HCT116 (cell line): ENCODE data around the gene ZNF239.

Experiments
- CTCF ChIP-seq, 3 experiments: fragments of 200-600 bp in 1 of 3; sonication (generic) in 1 of 3; IDR thresholded peaks in 2 of 3; conservative IDR thresholded peaks in 1 of 3; 2 replicates each; pipeline ENCODE4 v1.5.1; 2012 to 2017; ENCODE audit warnings: low read depth in 2 of 3, low read length in 2 of 3, antibody characterized with exemption in 1 of 3, borderline replicate concordance in 1 of 3, control low read depth in 1 of 3, mild to moderate bottlenecking in 1 of 3, mixed read lengths in 1 of 3, mixed run types in 1 of 3, moderate library complexity in 1 of 3; ENCODE audit not compliant: insufficient read depth in 1 of 3
- JUND ChIP-seq: IDR thresholded peaks from 2 replicates; pipeline ENCODE4 v1.6.1; 2012
- POLR2A ChIP-seq: IDR thresholded peaks from 2 replicates; pipeline ENCODE4 v1.7.0; 2011; ENCODE audit warnings: borderline replicate concordance; ENCODE audit not compliant: insufficient read depth, insufficient read length; ENCODE audit errors: extremely low read depth
- POLR2AphosphoS5 ChIP-seq: IDR thresholded peaks from 2 replicates; pipeline ENCODE4 v1.6.1; 2011; ENCODE audit warnings: mild to moderate bottlenecking, low read depth, low read length, moderate library complexity
- ZNF274 ChIP-seq: fragments of 200-500 bp; sonication (Bioruptor generic); IDR thresholded peaks from 2 replicates; pipeline ENCODE4 v1.6.1; 2014; ENCODE audit warnings: mild to moderate bottlenecking, low read depth, low read length, inconsistent platforms
- TF ChIP-seq, protein P1 (sequence below): IDR thresholded peaks from 2 replicates; pipeline ENCODE4 v1.6.1; 2012; ENCODE audit warnings: low read depth

GRCh38 chr10:43599333-43599732 lies 24.9 kb upstream of the ZNF239 start:
- TF ChIP-seq ZNF274 (no peak), POLR2AphosphoS5 (no peak), CTCF (IDR thresholded peaks at IDR 0.05 in 2 of 3, conservative IDR thresholded peaks at IDR 0.05 in 1 of 3; ENCODE audit: borderline replicate concordance in 1 of 3, insufficient read depth in 1 of 3, low read depth in 2 of 3, low read length in 2 of 3) (no peak), POLR2A (no peak), JUND (no peak)
- TF ChIP-seq, protein P1, sequence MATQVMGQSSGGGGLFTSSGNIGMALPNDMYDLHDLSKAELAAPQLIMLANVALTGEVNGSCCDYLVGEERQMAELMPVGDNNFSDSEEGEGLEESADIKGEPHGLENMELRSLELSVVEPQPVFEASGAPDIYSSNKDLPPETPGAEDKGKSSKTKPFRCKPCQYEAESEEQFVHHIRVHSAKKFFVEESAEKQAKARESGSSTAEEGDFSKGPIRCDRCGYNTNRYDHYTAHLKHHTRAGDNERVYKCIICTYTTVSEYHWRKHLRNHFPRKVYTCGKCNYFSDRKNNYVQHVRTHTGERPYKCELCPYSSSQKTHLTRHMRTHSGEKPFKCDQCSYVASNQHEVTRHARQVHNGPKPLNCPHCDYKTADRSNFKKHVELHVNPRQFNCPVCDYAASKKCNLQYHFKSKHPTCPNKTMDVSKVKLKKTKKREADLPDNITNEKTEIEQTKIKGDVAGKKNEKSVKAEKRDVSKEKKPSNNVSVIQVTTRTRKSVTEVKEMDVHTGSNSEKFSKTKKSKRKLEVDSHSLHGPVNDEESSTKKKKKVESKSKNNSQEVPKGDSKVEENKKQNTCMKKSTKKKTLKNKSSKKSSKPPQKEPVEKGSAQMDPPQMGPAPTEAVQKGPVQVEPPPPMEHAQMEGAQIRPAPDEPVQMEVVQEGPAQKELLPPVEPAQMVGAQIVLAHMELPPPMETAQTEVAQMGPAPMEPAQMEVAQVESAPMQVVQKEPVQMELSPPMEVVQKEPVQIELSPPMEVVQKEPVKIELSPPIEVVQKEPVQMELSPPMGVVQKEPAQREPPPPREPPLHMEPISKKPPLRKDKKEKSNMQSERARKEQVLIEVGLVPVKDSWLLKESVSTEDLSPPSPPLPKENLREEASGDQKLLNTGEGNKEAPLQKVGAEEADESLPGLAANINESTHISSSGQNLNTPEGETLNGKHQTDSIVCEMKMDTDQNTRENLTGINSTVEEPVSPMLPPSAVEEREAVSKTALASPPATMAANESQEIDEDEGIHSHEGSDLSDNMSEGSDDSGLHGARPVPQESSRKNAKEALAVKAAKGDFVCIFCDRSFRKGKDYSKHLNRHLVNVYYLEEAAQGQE: no peak
